HFF-Myc (cell line): ENCODE data around the gene ARID5A.
A peak's percentile ranks its signal among the peaks of the same experiment; 100 is the strongest.

Experiments used
- DNase-seq: peaks from one replicate; pipeline ENCODE4 v3.0.0-alpha.2; 2011; ENCODE audit warnings: low read depth; ENCODE audit errors: extremely low read depth
- H3K4me3 ChIP-seq: replicated peaks from 2 replicates; pipeline ENCODE4 v1.5.1; 2011; ENCODE audit warnings: low read depth, mild to moderate bottlenecking, control low read depth, low read length
- TF ChIP-seq, protein P1 (sequence below): IDR thresholded peaks from 2 replicates; pipeline ENCODE4 v1.5.1; 2012; ENCODE audit warnings: mild to moderate bottlenecking, low read depth, low read length, control low read depth; ENCODE audit errors: missing control alignments

The ARID5A gene

GRCh38 chr2:96535331-96535730 lies 1.2 kb upstream of the ARID5A start:
- DNase-seq, result no peak
- H3K4me3 ChIP-seq, result no peak overlapping the region
- TF ChIP-seq, protein P1, sequence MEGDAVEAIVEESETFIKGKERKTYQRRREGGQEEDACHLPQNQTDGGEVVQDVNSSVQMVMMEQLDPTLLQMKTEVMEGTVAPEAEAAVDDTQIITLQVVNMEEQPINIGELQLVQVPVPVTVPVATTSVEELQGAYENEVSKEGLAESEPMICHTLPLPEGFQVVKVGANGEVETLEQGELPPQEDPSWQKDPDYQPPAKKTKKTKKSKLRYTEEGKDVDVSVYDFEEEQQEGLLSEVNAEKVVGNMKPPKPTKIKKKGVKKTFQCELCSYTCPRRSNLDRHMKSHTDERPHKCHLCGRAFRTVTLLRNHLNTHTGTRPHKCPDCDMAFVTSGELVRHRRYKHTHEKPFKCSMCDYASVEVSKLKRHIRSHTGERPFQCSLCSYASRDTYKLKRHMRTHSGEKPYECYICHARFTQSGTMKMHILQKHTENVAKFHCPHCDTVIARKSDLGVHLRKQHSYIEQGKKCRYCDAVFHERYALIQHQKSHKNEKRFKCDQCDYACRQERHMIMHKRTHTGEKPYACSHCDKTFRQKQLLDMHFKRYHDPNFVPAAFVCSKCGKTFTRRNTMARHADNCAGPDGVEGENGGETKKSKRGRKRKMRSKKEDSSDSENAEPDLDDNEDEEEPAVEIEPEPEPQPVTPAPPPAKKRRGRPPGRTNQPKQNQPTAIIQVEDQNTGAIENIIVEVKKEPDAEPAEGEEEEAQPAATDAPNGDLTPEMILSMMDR, result no peak

GRCh38 chr2:96537066-96537733 lies 648 bp downstream of the ARID5A start:
- TF ChIP-seq, protein P1, result no peak
- DNase-seq, result no peak
- peak overlapping the region; percentile 76 for H3K4me3 ChIP-seq

- peak overlapping the region; percentile 76 for H3K4me3 ChIP-seq
- TF ChIP-seq, protein P1, result no peak
Measured at GRCh38 chr2:96537734-96538486, 1.4 kb downstream of the ARID5A start.

DNA sequence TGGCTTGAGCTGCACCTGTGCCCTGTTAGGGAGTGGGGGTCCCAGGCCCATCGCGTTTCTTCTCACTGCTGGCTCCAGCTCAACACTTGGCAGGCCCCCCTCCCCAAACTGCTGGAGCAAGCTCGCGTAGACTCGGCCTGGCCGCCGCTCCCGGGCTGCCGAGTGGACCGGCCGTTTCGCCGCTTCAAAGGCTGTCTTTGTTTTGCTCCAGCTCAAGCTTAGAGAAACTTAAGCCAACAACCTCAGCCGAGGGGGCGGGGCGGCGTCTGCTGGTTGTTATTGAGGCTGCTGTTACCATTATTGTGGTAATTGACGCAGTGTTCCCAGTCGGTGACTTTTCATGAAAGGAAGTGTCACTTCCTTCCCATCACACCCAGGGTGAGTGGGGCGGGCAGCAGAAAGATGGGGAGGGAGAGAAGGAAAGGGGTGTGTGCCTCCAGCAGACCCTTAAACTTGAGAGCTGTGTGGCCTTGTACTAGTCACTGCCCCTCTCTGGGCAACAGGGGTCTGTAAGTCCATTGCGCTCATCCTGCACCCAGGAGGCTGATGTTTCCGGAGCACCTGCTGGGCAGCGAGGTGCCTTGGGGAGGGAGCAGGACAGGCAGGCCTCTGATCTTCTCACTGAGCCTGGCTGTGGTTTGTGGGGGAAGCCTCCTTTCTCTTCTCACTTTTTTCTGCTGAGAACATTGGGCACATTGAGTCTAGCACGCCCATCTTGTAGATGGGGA lies 2.1 kb downstream of the ARID5A start:
- TF ChIP-seq, protein P1, result no peak
- H3K4me3 ChIP-seq, result peak overlapping the region; percentile 76
- no peak for DNase-seq

More at GRCh38 chr2:96537734-96538486, 1.4 kb downstream of the ARID5A start:
- DNase-seq, result no peak

DNA sequence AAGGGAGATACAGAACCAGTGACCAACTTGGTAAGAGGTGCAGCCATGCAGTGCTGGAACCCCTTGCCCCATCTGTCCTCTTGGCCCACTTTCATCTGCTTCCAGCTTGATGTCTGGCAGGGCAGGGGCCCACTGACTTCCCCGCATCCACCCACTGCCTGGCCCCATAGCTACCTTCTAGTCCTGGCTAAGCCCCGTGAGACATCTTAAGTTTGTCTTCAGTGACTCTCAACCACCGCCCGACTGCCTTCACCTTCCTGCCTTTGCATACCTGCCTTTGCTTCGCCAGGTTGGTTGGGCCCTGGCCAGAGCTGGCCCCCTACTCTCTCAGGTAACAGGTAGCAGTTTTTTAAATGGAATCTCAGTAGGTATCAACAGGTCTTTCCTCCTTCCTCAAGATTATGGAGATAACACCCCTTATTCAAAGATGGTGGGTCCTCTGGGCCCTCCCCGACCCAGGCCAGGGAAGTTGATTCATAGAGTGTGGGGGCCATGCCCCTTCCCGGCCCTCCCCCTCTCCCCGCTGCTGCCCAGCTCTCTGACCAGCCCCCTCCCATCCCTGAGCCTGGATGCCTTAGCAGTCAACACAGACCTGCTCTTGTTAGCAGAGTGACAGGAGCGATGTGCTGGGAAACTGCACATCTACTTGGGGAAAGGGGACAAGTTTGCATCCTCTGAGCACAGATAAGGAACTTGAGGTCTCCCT lies 2.8 kb downstream of the ARID5A start:
- H3K4me3 ChIP-seq, result peak overlapping the region; percentile 76
- TF ChIP-seq, protein P1, result no peak
- DNase-seq, result no peak

- H3K4me3 ChIP-seq, result peak overlapping the region; percentile 2
- TF ChIP-seq, protein P1, result no peak
- no peak for DNase-seq
Measured at GRCh38 chr2:96540136-96540535, 3.6 kb downstream of the ARID5A start.
